Gastrocnemius medialis (tissue), 4 donors: ENCODE results near the gene TIMM17B. TPM values are rescaled to one million over a fixed set of nuclear protein-coding genes. Genes with fewer than 3 reads are reported as not detected.

Source experiments
- ATAC-seq, 2 donors: fragments of 150-250 bp; one replicate each; pipeline ENCODE4 v1.9.1; 2016
- DNase-seq, 2 donors: peaks; one replicate each; pipeline ENCODE4 v3.0.0-alpha.2; 2019
- H3K27ac ChIP-seq, 4 donors: fragments of 200-600 bp; sonication (generic); 1 replicate in 1 of 4; 2 replicates in 3 of 4; pipeline ENCODE4 v1.5.1; 2016 to 2018; ENCODE audit warnings: mild to moderate bottlenecking in 2 of 4, moderate library complexity in 1 of 4
- H3K27me3 ChIP-seq, 3 donors: fragments of 200-600 bp; sonication (generic) in 2 of 3; 1 replicate in 1 of 3; 2 replicates in 2 of 3; pipeline versions ENCODE4 v1.5.1 to v1.6.0; 2016 to 2019; ENCODE audit warnings: mild to moderate bottlenecking in 1 of 3, moderate library complexity in 1 of 3
- H3K36me3 ChIP-seq, 2 donors: fragments of 200-600 bp; sonication (generic) in 1 of 2; one replicate each; pipeline ENCODE4 v1.5.1; 2017 to 2018
- H3K4me1 ChIP-seq, 2 donors: fragments of 200-600 bp; sonication (generic) in 1 of 2; one replicate each; pipeline ENCODE4 v1.5.1; 2016 to 2017; ENCODE audit warnings: mild to moderate bottlenecking in 2 of 2
- H3K4me3 ChIP-seq, 4 donors: fragments of 200-600 bp; sonication (generic) in 3 of 4; 1 replicate in 1 of 4; 2 replicates in 3 of 4; pipeline ENCODE4 v1.5.1; 2016 to 2019; ENCODE audit warnings: mild to moderate bottlenecking in 2 of 4
- H3K9me3 ChIP-seq, 3 donors: fragments of 200-600 bp; sonication (generic) in 2 of 3; 1 replicate in 1 of 3; 2 replicates in 2 of 3; pipeline ENCODE4 v1.5.1; 2016 to 2019
- CTCF ChIP-seq, 5 experiments: fragments of 450-650 bp in 3 of 5; fragments of 200-600 bp in 2 of 5; sonication (generic) in 2 of 5; IDR thresholded peaks in 4 of 5; conservative IDR thresholded peaks in 1 of 5; 1 replicate in 4 of 5; 2 replicates in 1 of 5; pipeline ENCODE4 v1.5.1; 2016 to 2019; ENCODE audit warnings: antibody characterized with exemption in 5 of 5, mild to moderate bottlenecking in 3 of 5, moderate library complexity in 3 of 5
- POLR2A ChIP-seq, 2 donors: fragments of 450-650 bp; IDR thresholded peaks; one replicate each; pipeline ENCODE4 v1.6.1; 2017; ENCODE audit warnings: antibody characterized with exemption in 2 of 2, mild to moderate bottlenecking in 2 of 2, moderate library complexity in 2 of 2
- in situ Hi-C, 4 donors: fragments of 200-750 bp; cut with MboI; loops; one replicate each; pipeline versions ENCODE4 v1.15.0 to v1.8.0; 2017; ENCODE audit warnings: low sequenced_read_pairs in 4 of 4
- intact Hi-C: fragments of 100-400 bp; cut with DNase I; formaldehyde crosslinking; loops from one replicate; pipeline ENCODE4 v1.15.1; 2023; ENCODE audit warnings: low total_unique reads
- total RNA-seq, 4 donors: library from RNA; depleted of rRNA; stranded (reverse); fragments of >200 nt; gene quantifications; one replicate each; pipeline versions ENCODE4 v1.1.0 to v1.2.3, GENCODE V29; 2016

Gene TIMM17B
- total RNA-seq, 4 donors from 2014 or later = 53.3 to 103 (median 68.5) TPM

- no peak for TF ChIP-seq POLR2A (IDR thresholded peaks at IDR 0.05)
- no peak for TF ChIP-seq CTCF (IDR thresholded peaks at IDR 0.05 in 4 of 5, conservative IDR thresholded peaks at IDR 0.05 in 1 of 5)
- DNase-seq (no peak), ATAC-seq (no peak)
- H3K27me3 ChIP-seq = no peaks in the 10 kb centered on the region
- H3K4me3 ChIP-seq = no peak overlapping the region
- peaks cover 0 to 24% of the 10 kb centered on the region in 2 donors for H3K36me3 ChIP-seq
- in situ Hi-C loops = no loop called here
- no peaks in the 10 kb centered on the region for H3K9me3 ChIP-seq
- H3K27ac ChIP-seq = no peak overlapping the region
- peaks cover 0 to 7% of the 10 kb centered on the region in 2 donors for H3K4me1 ChIP-seq
- intact Hi-C loops = no loop called here
Observed at GRCh38 chrX:48902135-48902534, 4.6 kb upstream of the TIMM17B start.

- ATAC-seq = no peak
- intact Hi-C loops (no loop called here), in situ Hi-C loops (no loop called here)
- Histone ChIP-seq H3K4me1 (peaks cover 0 to 12% of the 10 kb centered on the region in 2 donors), H3K36me3 (peaks cover 0 to 24% of the 10 kb centered on the region in 2 donors), H3K27me3 (no peaks in the 10 kb centered on the region), H3K9me3 (no peaks in the 10 kb centered on the region), H3K27ac (no peak overlapping the region), H3K4me3 (no peak overlapping the region)
- TF ChIP-seq POLR2A (IDR thresholded peaks at IDR 0.05) = no peak
- no peak for TF ChIP-seq CTCF (IDR thresholded peaks at IDR 0.05 in 4 of 5, conservative IDR thresholded peaks at IDR 0.05 in 1 of 5)
- DNase-seq = no peak
Observed at GRCh38 chrX:48901069-48901468, 3.5 kb upstream of the TIMM17B start.

- peaks cover 0 to 24% of the 10 kb centered on the region in 2 donors for H3K36me3 ChIP-seq
Observed at GRCh38 chrX:48899078-48899410, 1.5 kb upstream of the TIMM17B start.

GRCh38 chrX:48897157-48897624 lies 377 bp downstream of the TIMM17B start:
- H3K4me1 ChIP-seq = peaks cover under 1 to 12% of the 10 kb centered on the region in 2 donors
- DNase-seq = peak; percentile 58 to 77
- in situ Hi-C loops = loop anchor here in 1 of 4 donors (10.0 kb wide), 1 partner anchor 92 kb away; the partner anchor contains the start of gene HDAC6
- H3K4me3 ChIP-seq = peak overlapping the region; percentile 62 to 79 (median 72)
- H3K27ac ChIP-seq = peak overlapping the region; percentile 90 to 98 (median 95)
- H3K9me3 ChIP-seq = no peaks in the 10 kb centered on the region
- peaks cover 0 to 12% of the 10 kb centered on the region in 2 donors for H3K36me3 ChIP-seq
- peak; percentile 31 to 64 for ATAC-seq
- intact Hi-C loops = loop anchor here (1.0 to 10.0 kb wide), 5 partner anchors 96 to 300 kb away; partner anchors contain the start of genes GRIPAP1, MAGIX and WDR13
- no peak for TF ChIP-seq CTCF (IDR thresholded peaks at IDR 0.05 in 4 of 5, conservative IDR thresholded peaks at IDR 0.05 in 1 of 5)
- TF ChIP-seq POLR2A (IDR thresholded peaks at IDR 0.05) = no peak
- H3K27me3 ChIP-seq = no peaks in the 10 kb centered on the region

More at GRCh38 chrX:48899078-48899410, 1.5 kb upstream of the TIMM17B start:
- Histone ChIP-seq H3K4me1 (peaks cover 0 to 12% of the 10 kb centered on the region in 2 donors), H3K27ac (peak overlapping the region; percentile 22 to 95 (median 92)), H3K9me3 (no peaks in the 10 kb centered on the region), H3K4me3 (no peak overlapping the region), H3K27me3 (no peaks in the 10 kb centered on the region)
- in situ Hi-C loops (loop anchor here in 1 of 4 donors (10.0 kb wide), 1 partner anchor 94 kb away; the partner anchor contains the start of gene HDAC6), intact Hi-C loops (loop anchor here (5.0 to 10.0 kb wide), 4 partner anchors 103 to 302 kb away; partner anchors contain the start of genes GRIPAP1, MAGIX and WDR13)
- TF ChIP-seq POLR2A (IDR thresholded peaks at IDR 0.05) (no peak), CTCF (IDR thresholded peaks at IDR 0.05 in 4 of 5, conservative IDR thresholded peaks at IDR 0.05 in 1 of 5) (no peak)
- no peak for ATAC-seq
- no peak for DNase-seq
